ENCODE data around the gene SNHG17.
"Not testable (repeated sequence)": the region's sequence is repeated elsewhere in the genome, so short reads cannot be mapped to it uniquely, and the experiment has no call there.

Gene SNHG17

DNA sequence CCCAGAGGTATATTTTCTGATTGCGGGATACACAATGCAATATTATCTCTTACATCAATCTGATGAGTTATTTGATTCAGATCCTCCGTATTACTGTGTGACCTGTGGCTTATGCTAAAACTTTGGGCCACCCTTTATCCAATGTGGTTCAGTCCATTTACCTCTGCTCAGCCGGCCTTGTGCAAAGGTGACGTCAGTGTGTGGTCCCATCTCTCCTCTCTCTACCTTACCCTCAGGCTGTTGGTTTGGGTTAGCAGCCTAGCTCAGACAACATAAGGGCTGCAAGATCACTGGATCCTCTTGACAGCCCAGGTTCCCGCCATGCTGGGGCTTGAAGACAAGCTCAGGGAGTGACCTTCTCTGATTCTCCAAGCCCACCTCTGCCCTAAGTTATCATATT lies 33.0 kb downstream of the SNHG17 start:
- TF ChIP-seq, protein P1, sequence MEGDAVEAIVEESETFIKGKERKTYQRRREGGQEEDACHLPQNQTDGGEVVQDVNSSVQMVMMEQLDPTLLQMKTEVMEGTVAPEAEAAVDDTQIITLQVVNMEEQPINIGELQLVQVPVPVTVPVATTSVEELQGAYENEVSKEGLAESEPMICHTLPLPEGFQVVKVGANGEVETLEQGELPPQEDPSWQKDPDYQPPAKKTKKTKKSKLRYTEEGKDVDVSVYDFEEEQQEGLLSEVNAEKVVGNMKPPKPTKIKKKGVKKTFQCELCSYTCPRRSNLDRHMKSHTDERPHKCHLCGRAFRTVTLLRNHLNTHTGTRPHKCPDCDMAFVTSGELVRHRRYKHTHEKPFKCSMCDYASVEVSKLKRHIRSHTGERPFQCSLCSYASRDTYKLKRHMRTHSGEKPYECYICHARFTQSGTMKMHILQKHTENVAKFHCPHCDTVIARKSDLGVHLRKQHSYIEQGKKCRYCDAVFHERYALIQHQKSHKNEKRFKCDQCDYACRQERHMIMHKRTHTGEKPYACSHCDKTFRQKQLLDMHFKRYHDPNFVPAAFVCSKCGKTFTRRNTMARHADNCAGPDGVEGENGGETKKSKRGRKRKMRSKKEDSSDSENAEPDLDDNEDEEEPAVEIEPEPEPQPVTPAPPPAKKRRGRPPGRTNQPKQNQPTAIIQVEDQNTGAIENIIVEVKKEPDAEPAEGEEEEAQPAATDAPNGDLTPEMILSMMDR (IDR thresholded peaks at IDR 0.05; ENCODE audit: low read depth, low read length): no peak
- no peak for DNase-seq (ENCODE audit: extremely low read depth, low read depth)

DNA sequence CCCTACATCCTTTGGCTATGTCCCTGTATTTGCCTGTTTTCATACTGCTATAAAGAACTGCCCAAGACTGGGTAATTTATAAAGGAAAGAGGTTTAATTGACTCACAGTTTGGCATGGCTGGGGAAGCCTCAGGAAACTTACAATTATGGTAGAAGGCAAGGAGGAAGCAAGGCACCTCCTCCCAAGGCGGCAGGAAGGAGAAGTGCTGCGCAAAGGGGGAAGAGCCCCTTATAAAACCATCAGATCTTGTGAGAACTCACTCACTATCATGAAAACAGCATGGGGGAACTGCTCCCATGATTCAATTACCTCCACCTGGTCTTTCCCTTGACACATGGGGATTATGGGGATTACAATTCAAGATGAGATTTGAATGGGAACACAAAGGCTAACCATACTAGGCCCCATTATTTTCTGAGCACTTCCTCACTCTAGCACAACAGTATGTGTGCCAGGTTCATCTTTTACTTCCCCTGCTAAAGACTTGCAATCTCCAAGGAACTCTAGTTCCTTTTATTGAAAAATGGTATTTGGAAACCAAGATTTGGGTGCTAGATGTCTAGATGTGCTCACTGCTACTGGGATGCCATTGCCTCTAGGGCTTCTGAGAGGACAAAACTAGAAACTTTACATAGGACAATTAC lies 39.3 kb downstream of the SNHG17 start:
- DNase-seq (ENCODE audit: extremely low read depth, low read depth): not testable (repeated sequence)

DNA sequence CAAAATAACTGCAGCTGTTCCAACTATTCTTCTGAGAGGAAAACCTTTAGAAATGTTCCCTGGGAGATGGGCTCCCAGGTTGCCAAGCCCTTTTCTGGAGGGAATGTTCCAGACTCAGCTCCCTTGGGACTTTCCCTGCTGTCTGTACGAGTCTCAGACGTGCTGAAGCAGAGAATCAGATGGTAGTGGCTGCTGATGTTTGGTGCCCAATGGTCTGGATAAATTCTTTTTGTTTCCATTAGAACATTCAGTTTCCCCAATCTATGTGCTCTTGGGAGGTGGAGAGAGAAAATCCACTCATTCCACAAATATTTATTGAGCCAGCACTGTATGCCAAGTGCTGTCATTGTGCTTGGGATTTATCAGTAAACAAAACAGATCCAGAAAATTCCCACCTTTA lies 40.0 kb downstream of the SNHG17 start:
- DNase-seq (ENCODE audit: extremely low read depth, low read depth): no peak
- TF ChIP-seq, protein P1 (IDR thresholded peaks at IDR 0.05; ENCODE audit: low read depth, low read length): no peak

DNA sequence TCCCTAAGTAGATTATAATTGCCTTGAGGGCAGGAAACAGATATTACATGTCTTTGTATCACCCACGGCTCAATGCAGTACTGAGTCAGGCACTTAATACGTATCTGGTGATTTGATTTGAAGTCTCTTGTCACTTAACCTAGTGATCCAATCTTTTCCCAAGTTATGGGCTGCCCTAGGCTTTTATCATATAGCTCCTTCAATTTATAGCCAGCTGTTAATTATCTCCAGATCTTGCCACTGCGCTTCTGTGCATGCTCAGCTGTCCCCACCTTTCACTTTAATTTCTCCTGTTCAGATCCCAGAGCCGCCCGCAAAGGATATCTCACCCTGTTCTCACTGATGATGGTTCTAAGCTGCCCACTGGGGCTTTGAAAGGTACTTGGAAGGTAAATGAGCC lies 41.9 kb downstream of the SNHG17 start:
- no peak for DNase-seq (ENCODE audit: extremely low read depth, low read depth)
- TF ChIP-seq, protein P1 (IDR thresholded peaks at IDR 0.05; ENCODE audit: low read depth, low read length): no peak

DNA sequence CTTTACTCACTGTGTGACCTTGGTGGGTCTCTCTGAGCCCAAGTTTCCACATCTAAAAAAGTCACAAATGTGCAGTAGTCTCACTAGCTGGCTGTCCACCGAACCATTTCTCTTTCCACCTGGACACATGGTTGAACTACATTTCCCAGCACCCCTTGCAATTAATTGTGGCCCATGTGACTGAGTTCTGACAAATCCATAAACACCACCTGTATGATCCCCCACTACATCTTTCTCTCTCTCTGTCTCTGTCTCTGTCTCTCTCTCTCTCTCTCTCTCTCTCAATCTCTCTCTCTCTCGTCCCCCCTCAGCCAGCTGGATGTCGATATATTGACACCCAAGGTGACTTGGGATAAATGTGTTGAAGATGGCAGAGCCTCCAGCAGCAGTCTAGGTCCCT lies 42.8 kb downstream of the SNHG17 start:
- TF ChIP-seq, protein P1 (IDR thresholded peaks at IDR 0.05; ENCODE audit: low read depth, low read length): no peak
- no peak for DNase-seq (ENCODE audit: extremely low read depth, low read depth)

DNA sequence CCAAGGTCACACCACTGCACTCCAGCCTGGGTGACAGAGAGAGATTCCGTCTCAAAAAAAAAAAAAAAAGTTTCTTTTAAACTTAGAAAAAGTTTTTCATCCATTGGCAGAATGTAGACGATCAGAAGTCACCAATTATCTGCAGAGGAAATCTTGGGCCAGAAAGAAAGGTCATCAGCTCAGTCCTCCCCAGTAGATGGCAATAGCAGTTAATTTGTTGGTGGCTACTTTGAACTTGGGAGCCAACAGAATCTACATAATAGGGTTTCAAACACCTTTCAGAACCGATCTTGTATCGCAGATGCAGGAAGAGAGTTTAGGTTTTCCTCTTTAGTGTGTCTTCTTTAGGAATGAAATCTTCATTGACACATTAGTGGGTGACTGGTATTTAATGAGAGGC lies 47.2 kb downstream of the SNHG17 start:
- TF ChIP-seq, protein P1 (IDR thresholded peaks at IDR 0.05; ENCODE audit: low read depth, low read length): peak; percentile 2
- no peak for DNase-seq (ENCODE audit: extremely low read depth, low read depth)

DNA sequence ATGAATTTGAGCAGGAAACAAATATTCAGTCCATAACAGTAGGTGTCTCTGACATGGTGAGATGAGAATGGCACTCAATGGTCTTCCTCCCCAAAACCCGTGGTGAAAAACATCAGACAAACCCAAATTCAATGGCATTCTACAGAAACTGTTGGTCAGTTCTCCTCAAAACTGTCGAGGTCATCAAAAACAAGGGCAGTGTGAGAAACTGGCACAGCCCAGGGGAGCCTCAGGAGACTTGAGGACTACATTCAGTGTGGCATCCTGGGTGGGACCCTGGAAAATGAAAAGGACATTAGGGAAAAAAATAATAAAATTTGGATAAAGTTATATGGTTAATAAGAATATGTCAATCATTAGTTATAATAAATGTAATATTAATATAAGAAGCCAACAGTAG lies 48.3 kb downstream of the SNHG17 start:
- TF ChIP-seq, protein P1 (IDR thresholded peaks at IDR 0.05; ENCODE audit: low read depth, low read length): no peak

DNA sequence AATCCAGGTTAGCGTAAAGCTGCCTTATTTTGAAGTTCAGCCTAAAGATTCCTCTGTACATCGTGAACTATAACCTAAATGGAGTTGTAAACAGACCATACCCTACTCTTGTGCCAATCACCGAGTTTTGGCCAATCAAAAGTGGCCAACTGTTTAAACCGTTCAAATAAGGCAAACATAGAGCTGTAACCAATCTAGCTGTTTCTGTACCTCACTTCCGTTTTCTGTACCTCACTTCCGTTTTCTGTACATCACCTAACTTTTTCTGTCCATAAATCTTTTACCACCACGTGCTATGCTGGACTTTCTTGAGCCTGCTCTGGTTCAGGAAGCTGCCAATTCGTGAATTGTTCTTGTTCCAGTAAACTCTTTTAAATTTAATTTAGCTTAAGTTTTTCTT lies 49.1 kb downstream of the SNHG17 start:
- no peak for DNase-seq (ENCODE audit: extremely low read depth, low read depth)
- TF ChIP-seq, protein P1 (IDR thresholded peaks at IDR 0.05; ENCODE audit: low read depth, low read length): no peak

More for the DNA sequence above, 48.3 kb downstream of the SNHG17 start:
- DNase-seq (ENCODE audit: extremely low read depth, low read depth): no peak

Measured in AG09319 (cell line).